ENCODE results near the gene TFAP2A. TPM values are rescaled to one million over a fixed set of nuclear protein-coding genes. Genes with fewer than 3 reads are reported as not detected.

TFAP2A gene
- polyA plus RNA-seq, 4 donors: 0.19 to 0.58 TPM; not detected in 2

- no peak overlapping the region for H3K4me3 ChIP-seq (ENCODE audit: low read depth in 1 of 3, low read length in 3 of 3)
- peaks cover 5 to 68% (median 25%) of the 10 kb centered on the region in 3 donors for H3K27me3 ChIP-seq (ENCODE audit: control insufficient read depth in 3 of 3, insufficient read depth in 3 of 3, low read length in 3 of 3)
- no peaks in the 10 kb centered on the region for H3K36me3 ChIP-seq (ENCODE audit: control insufficient read depth in 3 of 3, insufficient read depth in 2 of 3, low read depth in 1 of 3, low read length in 3 of 3)
- WGBS, 3 donors: 24 to 33% (median 26%) methylated on average over 3 of the region's 3 CpGs
- peaks cover 2 to 13% of the 10 kb centered on the region in 2 donors for H3K9me3 ChIP-seq (ENCODE audit: control insufficient read depth in 2 of 2, insufficient read depth in 1 of 2, low read depth in 1 of 2, low read length in 1 of 2)
- H3K4me1 ChIP-seq (ENCODE audit: control insufficient read depth in 3 of 3, insufficient read depth in 2 of 3, low read depth in 1 of 3, low read length in 2 of 3): peaks cover 0 to 17% (median 0%) of the 10 kb centered on the region in 3 donors
- FAIRE-seq: no peak
- no peak for DNase-seq
- no peak overlapping the region for H3K27ac ChIP-seq (ENCODE audit: low read depth in 1 of 3, low read length in 2 of 3)
Observed at GRCh38 chr6:10407674-10408054, 7.2 kb downstream of the TFAP2A start.

DNA sequence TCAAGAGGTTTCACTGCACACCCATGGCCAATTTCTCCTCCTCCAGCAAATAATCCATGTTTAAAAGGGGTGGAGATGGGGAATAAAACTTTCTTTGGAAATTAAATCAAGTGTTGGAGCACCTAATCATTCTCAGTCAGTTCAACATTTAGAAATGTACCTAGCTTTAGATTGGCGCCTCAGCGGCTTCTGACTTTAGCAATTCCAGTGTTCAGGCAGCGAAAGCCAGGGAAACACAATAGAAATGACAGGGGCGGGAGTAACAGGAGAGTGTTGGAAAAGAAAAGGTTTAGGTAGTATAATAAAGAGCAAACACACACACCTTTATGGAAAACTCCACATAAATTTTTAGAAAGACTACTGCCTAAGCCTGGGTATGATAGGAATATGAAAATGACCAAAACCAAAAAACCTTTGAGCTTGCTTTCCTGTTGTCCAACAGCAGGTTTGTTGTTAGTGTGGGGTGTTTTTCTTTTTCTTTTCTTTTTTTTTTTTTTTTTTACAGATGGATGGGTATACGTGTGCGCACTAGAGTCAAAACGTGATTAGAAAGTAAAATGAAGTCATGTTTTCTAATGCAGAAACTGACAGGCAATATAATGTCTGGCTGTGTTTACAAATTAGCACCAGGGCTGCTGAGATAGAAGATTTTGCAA is 7.7 kb downstream of the TFAP2A start:
- no peak for DNase-seq
- Histone ChIP-seq H3K4me3 (ENCODE audit: low read depth in 1 of 3, low read length in 3 of 3) (no peak overlapping the region), H3K27me3 (ENCODE audit: control insufficient read depth in 3 of 3, insufficient read depth in 3 of 3, low read length in 3 of 3) (peaks cover 5 to 68% (median 25%) of the 10 kb centered on the region in 3 donors), H3K27ac (ENCODE audit: low read depth in 1 of 3, low read length in 2 of 3) (no peak overlapping the region), H3K9me3 (ENCODE audit: control insufficient read depth in 2 of 2, insufficient read depth in 1 of 2, low read depth in 1 of 2, low read length in 1 of 2) (peaks cover 2 to 13% of the 10 kb centered on the region in 2 donors), H3K4me1 (ENCODE audit: control insufficient read depth in 3 of 3, insufficient read depth in 2 of 3, low read depth in 1 of 3, low read length in 2 of 3) (peaks cover 0 to 17% (median 0%) of the 10 kb centered on the region in 3 donors), H3K36me3 (ENCODE audit: control insufficient read depth in 3 of 3, insufficient read depth in 2 of 3, low read depth in 1 of 3, low read length in 3 of 3) (no peaks in the 10 kb centered on the region)
- 12 to 18% (median 16%) methylated on average over 7 of the region's 7 CpGs for WGBS, 3 donors
- FAIRE-seq: no peak

DNA sequence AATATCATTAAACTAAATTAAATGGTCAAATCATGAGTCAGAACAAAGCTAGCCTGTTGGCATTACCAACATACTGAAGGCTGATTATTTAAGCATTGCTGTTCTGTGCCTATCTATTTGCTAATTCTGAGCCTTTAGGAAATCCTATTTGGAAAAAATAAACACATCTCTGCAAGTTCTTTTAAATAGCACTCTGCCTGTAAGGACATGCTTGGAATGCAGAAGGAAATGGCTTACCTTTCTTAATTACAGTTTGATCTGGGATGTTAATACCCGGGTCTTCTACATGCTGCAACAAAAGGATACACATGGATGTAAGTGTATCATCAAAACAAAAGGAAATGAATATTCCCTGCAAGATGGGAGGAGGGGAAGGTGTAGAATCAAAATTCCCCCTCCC is 8.3 kb downstream of the TFAP2A start:
- peaks cover 0 to 13% (median 0%) of the 10 kb centered on the region in 3 donors for H3K4me1 ChIP-seq (ENCODE audit: control insufficient read depth in 3 of 3, insufficient read depth in 2 of 3, low read depth in 1 of 3, low read length in 2 of 3)
- 13 to 28% (median 17%) methylated on average over 1 of the region's 1 CpG for WGBS, 3 donors
- H3K36me3 ChIP-seq (ENCODE audit: control insufficient read depth in 3 of 3, insufficient read depth in 2 of 3, low read depth in 1 of 3, low read length in 3 of 3): no peaks in the 10 kb centered on the region
- H3K9me3 ChIP-seq (ENCODE audit: control insufficient read depth in 2 of 2, insufficient read depth in 1 of 2, low read depth in 1 of 2, low read length in 1 of 2): peaks cover 2 to 13% of the 10 kb centered on the region in 2 donors
- peaks cover 5 to 68% (median 21%) of the 10 kb centered on the region in 3 donors for H3K27me3 ChIP-seq (ENCODE audit: control insufficient read depth in 3 of 3, insufficient read depth in 3 of 3, low read length in 3 of 3)
- no peak for DNase-seq
- H3K4me3 ChIP-seq (ENCODE audit: low read depth in 1 of 3, low read length in 3 of 3): no peak overlapping the region
- no peak for FAIRE-seq
- no peak overlapping the region for H3K27ac ChIP-seq (ENCODE audit: low read depth in 1 of 3, low read length in 2 of 3)

- peaks cover 5 to 65% (median 18%) of the 10 kb centered on the region in 3 donors for H3K27me3 ChIP-seq (ENCODE audit: control insufficient read depth in 3 of 3, insufficient read depth in 3 of 3, low read length in 3 of 3)
- peaks cover 0 to 9% (median 0%) of the 10 kb centered on the region in 3 donors for H3K4me1 ChIP-seq (ENCODE audit: control insufficient read depth in 3 of 3, insufficient read depth in 2 of 3, low read depth in 1 of 3, low read length in 2 of 3)
- peaks cover 2 to 13% of the 10 kb centered on the region in 2 donors for H3K9me3 ChIP-seq (ENCODE audit: control insufficient read depth in 2 of 2, insufficient read depth in 1 of 2, low read depth in 1 of 2, low read length in 1 of 2)
- no peak for FAIRE-seq
- no peak overlapping the region for H3K4me3 ChIP-seq (ENCODE audit: low read depth in 1 of 3, low read length in 3 of 3)
- 32 to 39% (median 35%) methylated on average over 3 of the region's 3 CpGs for WGBS, 3 donors
- DNase-seq: no peak
- H3K27ac ChIP-seq (ENCODE audit: low read depth in 1 of 3, low read length in 2 of 3): no peak overlapping the region
- H3K36me3 ChIP-seq (ENCODE audit: control insufficient read depth in 3 of 3, insufficient read depth in 2 of 3, low read depth in 1 of 3, low read length in 3 of 3): no peaks in the 10 kb centered on the region
Observed at GRCh38 chr6:10405513-10405900, 9.4 kb downstream of the TFAP2A start.

- Histone ChIP-seq H3K4me3 (ENCODE audit: low read depth in 1 of 3, low read length in 3 of 3) (peak overlapping the region; percentile 35 to 64 (median 47)), H3K27ac (ENCODE audit: low read depth in 1 of 3, low read length in 2 of 3) (peak overlapping the region; percentile 12 to 76 (median 37)), H3K27me3 (ENCODE audit: control insufficient read depth in 3 of 3, insufficient read depth in 3 of 3, low read length in 3 of 3) (peaks cover 2 to 65% (median 21%) of the 10 kb centered on the region in 3 donors), H3K4me1 (ENCODE audit: control insufficient read depth in 3 of 3, insufficient read depth in 2 of 3, low read depth in 1 of 3, low read length in 2 of 3) (peaks cover 0 to 9% (median 0%) of the 10 kb centered on the region in 3 donors), H3K9me3 (ENCODE audit: control insufficient read depth in 2 of 2, insufficient read depth in 1 of 2, low read depth in 1 of 2, low read length in 1 of 2) (peaks cover 2 to 8% of the 10 kb centered on the region in 2 donors), H3K36me3 (ENCODE audit: control insufficient read depth in 3 of 3, insufficient read depth in 2 of 3, low read depth in 1 of 3, low read length in 3 of 3) (no peaks in the 10 kb centered on the region)
- 27 to 41% (median 34%) methylated on average over 31 of the region's 31 CpGs for WGBS, 3 donors
- FAIRE-seq (no peak), DNase-seq (no peak)
Observed at GRCh38 chr6:10404799-10405512, 9.9 kb downstream of the TFAP2A start.

DNA sequence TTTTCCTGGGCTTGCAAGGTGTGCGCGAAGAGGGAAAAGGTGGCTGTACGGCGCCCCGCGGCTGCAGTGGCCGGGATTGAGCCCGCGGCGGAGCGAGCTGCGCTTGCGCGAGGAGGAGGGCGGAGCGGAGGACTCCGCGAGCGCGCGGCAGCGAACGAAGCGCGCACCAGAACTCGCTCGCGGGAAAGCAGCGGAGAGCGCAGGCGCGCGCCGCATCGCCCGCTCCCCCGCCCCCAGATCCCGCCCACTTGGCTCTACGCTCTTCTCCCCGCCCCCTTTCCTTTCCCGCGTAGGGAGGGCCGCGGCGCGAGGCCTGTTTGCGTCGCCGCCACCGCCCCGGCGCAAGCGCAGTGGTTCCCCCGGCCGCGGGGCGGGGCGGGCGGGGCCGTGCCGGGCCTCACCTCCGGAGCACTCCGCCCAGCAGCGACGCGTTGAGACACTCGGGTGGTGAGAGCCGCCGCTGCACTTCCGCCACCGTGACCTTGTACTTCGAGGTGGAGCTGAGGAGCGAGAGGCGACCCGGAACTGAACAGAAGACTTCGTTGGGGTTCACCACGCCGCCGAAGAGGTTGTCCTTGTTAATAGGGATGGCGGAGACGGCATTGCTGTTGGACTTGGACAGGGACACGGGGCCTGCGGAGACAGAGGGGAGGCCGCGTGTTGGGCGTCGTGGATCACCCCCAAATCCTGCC is 10.6 kb downstream of the TFAP2A start:
- peak; percentile 90 to 98 for DNase-seq
- Histone ChIP-seq H3K4me3 (ENCODE audit: low read depth in 1 of 3, low read length in 3 of 3) (peak overlapping the region; percentile 35 to 64 (median 52)), H3K4me1 (ENCODE audit: control insufficient read depth in 3 of 3, insufficient read depth in 2 of 3, low read depth in 1 of 3, low read length in 2 of 3) (peaks cover 0 to 9% (median 0%) of the 10 kb centered on the region in 3 donors), H3K36me3 (ENCODE audit: control insufficient read depth in 3 of 3, insufficient read depth in 2 of 3, low read depth in 1 of 3, low read length in 3 of 3) (no peaks in the 10 kb centered on the region), H3K9me3 (ENCODE audit: control insufficient read depth in 2 of 2, insufficient read depth in 1 of 2, low read depth in 1 of 2, low read length in 1 of 2) (peaks cover 2 to 8% of the 10 kb centered on the region in 2 donors), H3K27ac (ENCODE audit: low read depth in 1 of 3, low read length in 2 of 3) (peak overlapping the region; percentile 12 to 76 (median 37)), H3K27me3 (ENCODE audit: control insufficient read depth in 3 of 3, insufficient read depth in 3 of 3, low read length in 3 of 3) (peaks cover 3 to 65% (median 18%) of the 10 kb centered on the region in 3 donors)
- 1 to 3% (median 3%) methylated on average over 47 to 87 of the region's 87 CpGs for WGBS, 3 donors
- no peak for FAIRE-seq

DNA sequence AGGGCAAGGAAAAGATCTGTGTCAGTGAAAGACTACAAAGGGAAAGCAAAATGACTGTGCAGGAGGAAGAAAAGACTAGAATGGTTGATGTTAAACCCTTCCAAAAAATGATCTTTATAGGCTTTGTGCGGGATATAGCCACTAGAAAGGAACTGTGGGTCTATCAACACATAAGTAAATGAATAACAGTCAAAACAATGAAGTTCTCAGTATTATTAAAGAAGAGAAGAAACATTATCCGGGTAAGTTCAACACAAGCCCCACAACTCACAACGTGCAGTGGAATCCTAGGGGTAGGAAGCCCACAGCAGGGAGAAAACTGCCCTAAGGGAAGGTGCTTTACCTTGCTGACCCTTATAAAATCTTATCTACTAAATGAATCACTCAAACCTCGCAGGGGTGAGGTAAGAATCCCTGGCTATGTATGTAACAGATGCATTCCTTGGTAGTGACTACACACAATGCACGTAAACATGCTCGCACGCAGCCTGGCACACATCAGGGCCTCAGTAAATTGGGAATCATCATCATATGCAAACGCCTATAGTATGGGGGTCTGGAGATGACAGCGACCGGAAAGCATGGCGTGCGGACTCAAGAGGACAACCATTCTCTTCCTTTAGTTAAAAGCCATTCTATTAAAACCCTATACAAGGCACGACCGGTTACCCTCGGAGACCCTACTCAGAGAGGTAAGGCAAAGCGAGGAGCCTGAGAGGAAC is 11.3 kb downstream of the TFAP2A start:
- Histone ChIP-seq H3K4me3 (ENCODE audit: low read depth in 1 of 3, low read length in 3 of 3) (peak overlapping the region; percentile 35 to 64 (median 52)), H3K27me3 (ENCODE audit: control insufficient read depth in 3 of 3, insufficient read depth in 3 of 3, low read length in 3 of 3) (peaks cover 6 to 69% (median 21%) of the 10 kb centered on the region in 3 donors), H3K27ac (ENCODE audit: low read depth in 1 of 3, low read length in 2 of 3) (peak overlapping the region in 1 of 3 donors; percentile 5), H3K4me1 (ENCODE audit: control insufficient read depth in 3 of 3, insufficient read depth in 2 of 3, low read depth in 1 of 3, low read length in 2 of 3) (peaks cover 0 to 9% (median 0%) of the 10 kb centered on the region in 3 donors), H3K9me3 (ENCODE audit: control insufficient read depth in 2 of 2, insufficient read depth in 1 of 2, low read depth in 1 of 2, low read length in 1 of 2) (peaks cover 2 to 8% of the 10 kb centered on the region in 2 donors), H3K36me3 (ENCODE audit: control insufficient read depth in 3 of 3, insufficient read depth in 2 of 3, low read depth in 1 of 3, low read length in 3 of 3) (no peaks in the 10 kb centered on the region)
- 4 to 5% (median 5%) methylated on average over 16 of the region's 16 CpGs for WGBS, 3 donors
- DNase-seq: no peak
- no peak for FAIRE-seq
